Body of pancreas (tissue), 4 donors: Measurements from ENCODE around the gene NRDE2.
A peak's percentile ranks its signal among the peaks of the same experiment; 100 is the strongest.

Experiments
- CTCF ChIP-seq, 7 experiments: fragments of 450-650 bp in 4 of 7; fragments of 200-600 bp in 3 of 7; sonication (generic) in 3 of 7; IDR thresholded peaks; one replicate each; pipeline ENCODE4 v1.5.1; 2016 to 2019; ENCODE audit warnings: antibody characterized with exemption in 7 of 7
- POLR2A ChIP-seq, 3 donors: fragments of 450-650 bp; IDR thresholded peaks; one replicate each; pipeline ENCODE4 v1.6.1; 2016; ENCODE audit warnings: antibody characterized with exemption in 3 of 3, mild to moderate bottlenecking in 2 of 3

DNA sequence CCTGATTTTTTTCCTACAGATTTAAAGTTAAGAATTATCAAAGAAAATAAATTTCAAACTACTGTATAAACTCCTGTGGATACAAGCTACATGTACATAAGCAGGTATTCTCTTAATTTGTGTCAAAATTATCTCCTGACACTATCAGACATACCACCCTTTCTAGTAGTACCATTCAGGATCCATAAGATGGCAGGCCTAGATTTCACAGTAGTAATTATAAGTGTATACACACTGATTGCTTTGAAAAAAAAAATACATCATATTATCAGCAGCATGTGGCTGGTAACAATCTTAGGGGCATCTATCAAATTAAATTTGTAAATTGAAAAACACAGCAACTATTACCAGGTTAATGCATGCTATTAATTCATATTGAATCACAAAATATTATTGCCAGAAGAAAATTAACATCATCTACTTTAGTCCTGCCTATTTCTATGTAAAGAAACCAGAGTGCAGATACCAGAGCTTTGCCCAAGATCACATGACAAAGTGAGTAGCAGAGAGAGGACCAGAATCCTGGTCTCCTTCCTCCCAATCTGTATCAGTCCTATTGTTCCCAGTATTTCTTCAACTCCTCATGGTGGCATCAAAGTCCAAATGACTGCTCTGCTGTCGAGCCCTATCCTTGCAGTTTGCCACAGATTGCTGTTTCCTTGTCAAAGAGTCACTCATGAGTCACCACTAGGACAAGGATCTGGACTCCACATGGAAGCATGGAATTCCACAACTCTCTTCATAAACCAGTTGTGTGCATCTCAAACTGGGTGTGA lies 37.4 kb upstream of the NRDE2 start:
- peak in 2 of 7 experiments; percentile 15 to 24 for TF ChIP-seq CTCF (IDR thresholded peaks at IDR 0.05)
- no peak for TF ChIP-seq POLR2A (IDR thresholded peaks at IDR 0.05)
